Erythroblast (primary cell): ENCODE results near the gene CLPTM1.

Source experiments
- GATA1 ChIP-seq: IDR thresholded peaks from 2 replicates; pipeline ENCODE4 v1.6.1; 2011; ENCODE audit warnings: low read depth, mild to moderate bottlenecking, control low read depth, low read length, moderate library complexity
- POLR2A ChIP-seq: IDR thresholded peaks from 2 replicates; pipeline ENCODE4 v1.6.1; 2011; ENCODE audit warnings: mild to moderate bottlenecking, low read length

DNA sequence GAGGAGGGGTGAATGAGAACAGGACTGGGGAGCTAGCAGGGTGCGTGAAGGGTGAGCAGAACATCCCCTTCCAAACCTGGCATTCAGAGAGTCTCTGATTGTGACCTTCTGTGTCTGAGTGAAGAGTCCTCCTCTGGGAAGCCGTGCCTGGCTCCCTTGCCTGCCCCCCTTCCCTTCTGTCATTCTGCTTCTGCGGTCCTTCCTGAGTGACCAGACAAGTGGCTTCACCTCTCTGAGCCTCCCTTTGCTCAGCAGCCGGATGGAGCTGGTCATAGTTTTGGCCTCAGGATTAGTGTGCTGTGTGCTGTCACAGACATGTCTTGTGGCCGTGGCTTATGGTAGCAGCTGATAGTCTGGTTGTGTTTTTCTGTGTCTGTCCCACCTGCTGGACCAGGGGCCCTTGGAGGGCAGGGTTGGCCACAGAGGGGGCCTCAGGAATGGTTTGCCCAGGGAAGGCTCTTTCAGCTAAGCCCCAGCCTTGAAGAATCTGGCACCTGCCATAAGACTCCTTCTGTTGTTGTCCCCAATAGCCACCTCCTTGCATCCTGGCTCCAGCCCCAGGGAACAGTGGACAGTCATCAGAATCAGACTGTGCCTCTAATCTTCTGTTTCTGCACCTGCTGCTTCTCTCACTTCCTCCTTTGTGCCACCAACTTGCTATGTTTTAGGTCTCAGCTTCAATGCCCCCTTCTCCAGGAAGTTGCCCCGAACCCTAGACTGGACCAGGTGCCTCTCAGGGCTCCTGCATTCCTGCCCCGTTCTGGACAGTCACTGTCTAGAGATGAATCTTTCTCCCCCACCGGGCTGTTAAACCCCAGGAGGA lies 5.9 kb downstream of the CLPTM1 start:
- TF ChIP-seq POLR2A = no peak
- no peak for TF ChIP-seq GATA1
